Tibial artery (tissue), 4 donors: ENCODE results near the gene EBPL.

ENCODE experiments used
- DNase-seq, 2 donors: peaks; one replicate each; pipeline ENCODE4 v3.0.0-alpha.2; 2019
- H3K27ac ChIP-seq, 2 donors: fragments of 200-600 bp; sonication (generic) in 1 of 2; 1 replicate in 1 of 2; 2 replicates in 1 of 2; pipeline ENCODE4 v1.5.1; 2018 to 2019; ENCODE audit warnings: mild to moderate bottlenecking in 1 of 2
- H3K27me3 ChIP-seq, 2 donors: fragments of 200-600 bp; sonication (generic) in 1 of 2; one replicate each; pipeline versions ENCODE4 v1.5.1 to v1.6.0; 2016 to 2019
- H3K36me3 ChIP-seq, 3 donors: fragments of 200-600 bp; sonication (generic) in 2 of 3; one replicate each; pipeline ENCODE4 v1.5.1; 2016 to 2019; ENCODE audit warnings: mild to moderate bottlenecking in 2 of 3
- H3K4me1 ChIP-seq, 4 donors: fragments of 200-600 bp; sonication (generic) in 2 of 4; 1 replicate in 3 of 4; 2 replicates in 1 of 4; pipeline ENCODE4 v1.5.1; 2016 to 2019
- H3K4me3 ChIP-seq, 2 donors: fragments of 200-600 bp; sonication (generic) in 1 of 2; 1 replicate in 1 of 2; 2 replicates in 1 of 2; pipeline ENCODE4 v1.5.1; 2018 to 2019; ENCODE audit warnings: mild to moderate bottlenecking in 2 of 2
- H3K9me3 ChIP-seq, 3 donors: fragments of 200-600 bp; sonication (generic) in 1 of 3; one replicate each; pipeline ENCODE4 v1.5.1; 2016 to 2019
- intact Hi-C: fragments of 100-400 bp; cut with DNase I; formaldehyde crosslinking; loops from one replicate; pipeline ENCODE4 v1.15.0; 2023; ENCODE audit warnings: low total_unique reads
- TF ChIP-seq, protein P1 (sequence below), 2 experiments: fragments of 200-600 bp in 1 of 2; fragments of 450-650 bp in 1 of 2; IDR thresholded peaks; one replicate each; pipeline ENCODE4 v1.5.1; 2017 to 2019; ENCODE audit warnings: antibody characterized with exemption in 2 of 2, mild to moderate bottlenecking in 1 of 2, moderate library complexity in 1 of 2

The EBPL gene

GRCh38 chr13:49649963-49650312, 41.3 kb downstream of the EBPL start:
- Histone ChIP-seq H3K27ac (no peak overlapping the region), H3K9me3 (no peaks in the 10 kb centered on the region), H3K4me3 (no peak overlapping the region), H3K36me3 (no peaks in the 10 kb centered on the region), H3K27me3 (no peaks in the 10 kb centered on the region), H3K4me1 (peaks cover 0 to 8% (median 7%) of the 10 kb centered on the region in 4 donors)
- TF ChIP-seq, protein P1, sequence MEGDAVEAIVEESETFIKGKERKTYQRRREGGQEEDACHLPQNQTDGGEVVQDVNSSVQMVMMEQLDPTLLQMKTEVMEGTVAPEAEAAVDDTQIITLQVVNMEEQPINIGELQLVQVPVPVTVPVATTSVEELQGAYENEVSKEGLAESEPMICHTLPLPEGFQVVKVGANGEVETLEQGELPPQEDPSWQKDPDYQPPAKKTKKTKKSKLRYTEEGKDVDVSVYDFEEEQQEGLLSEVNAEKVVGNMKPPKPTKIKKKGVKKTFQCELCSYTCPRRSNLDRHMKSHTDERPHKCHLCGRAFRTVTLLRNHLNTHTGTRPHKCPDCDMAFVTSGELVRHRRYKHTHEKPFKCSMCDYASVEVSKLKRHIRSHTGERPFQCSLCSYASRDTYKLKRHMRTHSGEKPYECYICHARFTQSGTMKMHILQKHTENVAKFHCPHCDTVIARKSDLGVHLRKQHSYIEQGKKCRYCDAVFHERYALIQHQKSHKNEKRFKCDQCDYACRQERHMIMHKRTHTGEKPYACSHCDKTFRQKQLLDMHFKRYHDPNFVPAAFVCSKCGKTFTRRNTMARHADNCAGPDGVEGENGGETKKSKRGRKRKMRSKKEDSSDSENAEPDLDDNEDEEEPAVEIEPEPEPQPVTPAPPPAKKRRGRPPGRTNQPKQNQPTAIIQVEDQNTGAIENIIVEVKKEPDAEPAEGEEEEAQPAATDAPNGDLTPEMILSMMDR (IDR thresholded peaks at IDR 0.05), result no peak
- DNase-seq, result no peak
- intact Hi-C loops, result loop anchor here (5.0 kb wide), 1 partner anchor 197 kb away; no protein-coding TSS in a partner anchor

DNA sequence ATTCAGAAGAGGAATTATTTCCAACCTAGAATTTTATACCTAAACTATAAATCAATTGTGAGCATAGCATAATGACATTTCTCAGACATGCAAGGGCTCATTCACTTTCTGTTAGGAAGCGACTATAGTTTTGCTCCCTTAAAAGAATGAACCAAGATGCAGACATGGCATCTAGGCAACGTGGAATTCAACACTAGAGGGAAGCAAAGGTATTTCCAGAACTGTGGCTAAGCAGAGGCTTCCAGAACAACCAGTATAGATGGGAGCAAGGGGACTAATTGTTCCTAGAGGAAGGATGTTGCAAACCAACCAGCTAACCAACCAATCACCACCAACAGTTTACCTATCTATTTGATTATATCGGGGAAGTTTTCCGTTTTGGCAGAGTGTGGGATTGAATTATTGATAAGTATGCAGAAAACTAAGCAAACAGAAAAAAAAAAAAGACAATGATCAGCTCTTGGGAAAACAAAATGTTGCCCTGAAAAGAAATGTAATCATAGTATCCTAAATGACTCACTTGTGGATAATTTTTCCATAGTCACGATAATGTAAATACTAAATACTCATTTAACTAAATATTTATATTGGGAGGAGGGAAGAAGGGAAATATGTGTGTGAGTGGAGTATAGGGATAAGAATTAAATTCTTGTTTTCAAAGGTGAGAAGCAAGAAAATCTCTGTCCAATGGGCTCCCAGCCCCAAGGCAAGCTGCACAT, 41.9 kb downstream of the EBPL start:
- TF ChIP-seq, protein P1 (IDR thresholded peaks at IDR 0.05), result peak; percentile 22 to 40
- intact Hi-C loops, result no loop called here
- H3K4me1 ChIP-seq, result peaks cover 0 to 8% (median 7%) of the 10 kb centered on the region in 4 donors
- no peaks in the 10 kb centered on the region for H3K27me3 ChIP-seq
- H3K36me3 ChIP-seq, result no peaks in the 10 kb centered on the region
- no peak for DNase-seq
- H3K4me3 ChIP-seq, result no peak overlapping the region
- no peak overlapping the region for H3K27ac ChIP-seq
- H3K9me3 ChIP-seq, result no peaks in the 10 kb centered on the region

- Histone ChIP-seq H3K4me1 (no peaks in the 10 kb centered on the region), H3K36me3 (no peaks in the 10 kb centered on the region), H3K27me3 (no peaks in the 10 kb centered on the region), H3K27ac (no peak overlapping the region), H3K9me3 (no peaks in the 10 kb centered on the region), H3K4me3 (no peak overlapping the region)
- TF ChIP-seq, protein P1 (IDR thresholded peaks at IDR 0.05), result no peak
- intact Hi-C loops, result no loop called here
- DNase-seq, result no peak
Observed at GRCh38 chr13:49646688-49647087, 44.6 kb downstream of the EBPL start.

- TF ChIP-seq, protein P1 (IDR thresholded peaks at IDR 0.05), result no peak
- Histone ChIP-seq H3K27ac (no peak overlapping the region), H3K36me3 (no peaks in the 10 kb centered on the region), H3K9me3 (no peaks in the 10 kb centered on the region), H3K4me1 (no peaks in the 10 kb centered on the region), H3K27me3 (no peaks in the 10 kb centered on the region), H3K4me3 (no peak overlapping the region)
- DNase-seq, result no peak
- intact Hi-C loops, result no loop called here
Observed at GRCh38 chr13:49645451-49645850, 45.8 kb downstream of the EBPL start.

- no peaks in the 10 kb centered on the region for H3K4me1 ChIP-seq
- no peak for DNase-seq
- TF ChIP-seq, protein P1 (IDR thresholded peaks at IDR 0.05), result no peak
- H3K27ac ChIP-seq, result no peak overlapping the region
- H3K36me3 ChIP-seq, result no peaks in the 10 kb centered on the region
- no peaks in the 10 kb centered on the region for H3K27me3 ChIP-seq
- no peaks in the 10 kb centered on the region for H3K9me3 ChIP-seq
- peak overlapping the region in 1 of 2 donors; percentile 4 for H3K4me3 ChIP-seq
- intact Hi-C loops, result no loop called here
Observed at GRCh38 chr13:49643035-49643646, 48.1 kb downstream of the EBPL start.
